BE2C (cell line): ENCODE measurements around the gene PRDX6.
"Not testable (repeated sequence)": the region's sequence is repeated elsewhere in the genome, so short reads cannot be mapped to it uniquely, and the experiment has no call there.

Experiments
- DNase-seq: peaks from one replicate; pipeline ENCODE4 v3.0.0-alpha.2; 2020
- H3K27me3 ChIP-seq: fragments of 250-450 bp; sonication (Bioruptor Pico); 2 replicates; pipeline ENCODE4 v1.5.1; 2020; ENCODE audit warnings: mild to moderate bottlenecking
- H3K36me3 ChIP-seq: fragments of 250-450 bp; sonication (Bioruptor Pico); 2 replicates; pipeline ENCODE4 v1.5.1; 2020; ENCODE audit warnings: mild to moderate bottlenecking
- H3K4me1 ChIP-seq: fragments of 250-450 bp; sonication (Bioruptor Pico); 2 replicates; pipeline ENCODE4 v1.5.1; 2020
- H3K4me3 ChIP-seq: 2 replicates; pipeline ENCODE4 v1.5.1; 2011; ENCODE audit warnings: low read depth, low read length
- H3K9me3 ChIP-seq: fragments of 250-450 bp; sonication (Bioruptor Pico); 2 replicates; pipeline ENCODE4 v1.5.1; 2020
- CTCF ChIP-seq: IDR thresholded peaks from 2 replicates; pipeline ENCODE4 v1.5.1; 2012; ENCODE audit warnings: mild to moderate bottlenecking, low read depth, low read length

PRDX6 gene

DNA sequence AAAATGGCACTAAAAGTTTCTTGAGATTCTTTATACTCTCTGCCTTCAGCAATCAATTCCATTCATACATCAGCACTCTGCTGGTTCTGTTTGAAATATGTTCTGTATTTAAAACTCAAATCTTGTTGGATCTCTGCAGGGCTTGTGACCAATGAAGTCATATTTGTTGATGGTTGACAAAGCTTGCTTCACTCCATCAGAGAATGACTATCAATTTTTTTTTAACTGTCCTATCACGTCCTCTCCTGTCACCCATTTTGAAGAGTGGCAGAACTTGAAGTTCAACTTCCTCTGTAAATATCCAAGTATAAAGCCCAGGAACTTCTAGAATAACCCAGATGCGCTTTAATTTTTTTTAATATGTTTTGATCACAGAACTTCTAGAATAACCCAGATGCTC, 10.9 kb downstream of the PRDX6 start:
- H3K27me3 ChIP-seq = no peaks in the 10 kb centered on the region
- no peak for DNase-seq
- no peak for TF ChIP-seq CTCF
- peaks cover 55% of the 10 kb centered on the region for H3K36me3 ChIP-seq
- no peaks in the 10 kb centered on the region for H3K4me1 ChIP-seq
- H3K9me3 ChIP-seq = no peaks in the 10 kb centered on the region
- H3K4me3 ChIP-seq = no peak overlapping the region

- DNase-seq = no peak
- no peaks in the 10 kb centered on the region for H3K4me1 ChIP-seq
- no peaks in the 10 kb centered on the region for H3K9me3 ChIP-seq
- TF ChIP-seq CTCF = no peak
- no peak overlapping the region for H3K4me3 ChIP-seq
- H3K36me3 ChIP-seq = peaks cover 46% of the 10 kb centered on the region
- no peaks in the 10 kb centered on the region for H3K27me3 ChIP-seq
Measured at GRCh38 chr1:173489149-173489600, 12.0 kb downstream of the PRDX6 start.

DNA sequence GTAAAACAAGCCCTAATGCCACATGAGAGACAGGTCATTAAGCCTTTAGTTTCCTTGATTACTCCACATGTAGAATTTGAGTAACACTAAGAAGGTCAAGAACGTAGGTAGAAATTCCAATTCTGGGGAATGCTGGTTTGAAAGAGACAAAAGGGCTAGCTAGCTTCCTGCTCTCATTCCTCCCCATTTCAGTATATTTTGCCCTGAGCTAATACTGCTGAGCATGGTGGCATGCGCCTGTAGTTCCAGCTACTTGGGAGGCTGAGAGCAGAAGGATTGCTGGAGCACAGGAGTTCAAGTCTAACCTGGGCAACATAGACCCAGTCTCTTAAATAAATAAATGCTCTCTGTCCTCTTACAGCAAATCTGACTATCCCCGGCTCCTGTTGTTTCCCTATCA, 12.8 kb downstream of the PRDX6 start:
- Histone ChIP-seq H3K27me3 (no peaks in the 10 kb centered on the region), H3K9me3 (no peaks in the 10 kb centered on the region), H3K36me3 (peaks cover 41% of the 10 kb centered on the region), H3K4me3 (no peak overlapping the region), H3K4me1 (no peaks in the 10 kb centered on the region)
- TF ChIP-seq CTCF = no peak
- DNase-seq = no peak

DNA sequence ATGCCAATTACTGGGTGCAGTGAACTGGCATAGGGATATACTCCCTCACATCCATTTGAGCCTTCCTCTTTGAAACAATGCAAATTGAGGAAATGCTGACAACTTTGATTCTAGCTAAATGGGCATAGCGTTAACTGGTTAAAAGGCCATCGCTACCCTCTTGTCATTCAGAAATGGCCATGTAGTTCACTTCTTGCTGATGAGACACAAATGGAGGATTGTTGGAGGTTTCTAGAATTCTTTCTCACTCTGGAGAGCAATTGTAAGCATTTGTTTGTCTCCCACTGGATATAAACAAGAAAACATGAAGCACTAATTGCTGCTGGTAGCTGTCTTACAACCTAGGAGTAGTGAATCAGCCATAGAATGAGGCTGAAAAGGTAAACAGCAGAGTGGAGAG, 14.4 kb downstream of the PRDX6 start:
- no peak for DNase-seq
- no peaks in the 10 kb centered on the region for H3K27me3 ChIP-seq
- H3K4me3 ChIP-seq = no peak overlapping the region
- peaks cover 25% of the 10 kb centered on the region for H3K36me3 ChIP-seq
- no peaks in the 10 kb centered on the region for H3K9me3 ChIP-seq
- TF ChIP-seq CTCF = no peak
- no peaks in the 10 kb centered on the region for H3K4me1 ChIP-seq

DNA sequence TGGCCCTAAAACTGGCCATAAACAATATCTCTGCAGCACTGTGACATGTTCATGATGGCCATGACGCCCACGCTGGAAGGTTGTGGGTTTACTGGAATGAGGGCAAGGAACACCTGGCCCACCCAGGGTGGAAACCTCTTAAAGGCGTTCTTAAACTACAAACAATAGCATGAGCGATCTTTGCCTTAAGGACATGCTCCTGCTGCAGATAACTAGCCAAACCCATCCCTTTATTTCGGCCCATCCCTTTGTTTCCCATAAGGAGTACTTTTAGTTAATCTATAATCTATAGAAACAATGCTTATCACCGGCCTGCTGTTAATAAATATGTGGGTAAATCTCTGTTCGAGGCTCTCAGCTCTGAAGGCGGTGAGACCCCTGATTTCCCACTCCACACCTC, 16.0 kb downstream of the PRDX6 start:
- H3K4me3 ChIP-seq, H3K36me3 ChIP-seq, H3K4me1 ChIP-seq, DNase-seq, H3K9me3 ChIP-seq, H3K27me3 ChIP-seq: not testable (repeated sequence)

DNA sequence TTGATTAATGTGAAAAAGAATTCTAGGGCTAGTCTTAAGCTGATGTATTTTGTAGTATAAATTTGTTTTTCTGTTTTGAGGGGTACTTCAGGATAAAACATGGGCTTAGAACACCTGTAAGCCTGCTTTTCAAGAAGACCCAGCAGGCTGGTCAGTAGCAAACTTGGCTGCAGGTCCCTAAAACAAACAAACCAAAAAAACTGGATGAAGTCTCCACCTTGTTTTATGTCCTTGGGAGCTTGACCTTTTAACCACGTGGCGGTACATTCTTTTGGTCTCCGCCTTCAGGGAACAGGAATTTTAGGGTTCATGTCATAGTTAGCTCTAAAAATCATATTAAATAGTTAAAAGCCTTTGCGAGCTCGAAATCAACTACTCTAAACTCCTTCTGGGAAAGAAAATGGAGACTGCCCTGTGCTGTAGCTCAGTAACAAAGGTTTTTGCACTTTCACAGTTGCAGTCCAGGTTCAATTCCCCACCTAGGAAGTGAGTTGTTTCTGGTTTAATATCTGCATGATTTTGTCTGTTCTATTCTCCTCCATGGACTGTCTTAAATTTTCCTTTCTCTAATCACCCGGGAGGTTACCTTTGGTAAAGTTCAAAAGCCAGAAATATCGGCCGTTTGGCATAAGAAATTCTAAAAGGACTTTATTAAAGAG, 18.6 kb downstream of the PRDX6 start:
- DNase-seq = no peak
- no peaks in the 10 kb centered on the region for H3K4me1 ChIP-seq
- no peaks in the 10 kb centered on the region for H3K36me3 ChIP-seq
- no peaks in the 10 kb centered on the region for H3K27me3 ChIP-seq
- H3K4me3 ChIP-seq = no peak overlapping the region
- TF ChIP-seq CTCF = no peak
- no peaks in the 10 kb centered on the region for H3K9me3 ChIP-seq
